GM21723 (cell line): ENCODE results near the gene ZSWIM8.
"Not testable (repeated sequence)": the region's sequence is repeated elsewhere in the genome, so short reads cannot be mapped to it uniquely, and the experiment has no call there.

Source experiments
- ATAC-seq: cut with Tn5 transposase; IDR thresholded peaks from one replicate; pipeline ENCODE4 v1.9.1; 2021; ENCODE audit warnings: mild to moderate bottlenecking, moderate library complexity; ENCODE audit not compliant: unreplicated experiment

The ZSWIM8 gene

DNA sequence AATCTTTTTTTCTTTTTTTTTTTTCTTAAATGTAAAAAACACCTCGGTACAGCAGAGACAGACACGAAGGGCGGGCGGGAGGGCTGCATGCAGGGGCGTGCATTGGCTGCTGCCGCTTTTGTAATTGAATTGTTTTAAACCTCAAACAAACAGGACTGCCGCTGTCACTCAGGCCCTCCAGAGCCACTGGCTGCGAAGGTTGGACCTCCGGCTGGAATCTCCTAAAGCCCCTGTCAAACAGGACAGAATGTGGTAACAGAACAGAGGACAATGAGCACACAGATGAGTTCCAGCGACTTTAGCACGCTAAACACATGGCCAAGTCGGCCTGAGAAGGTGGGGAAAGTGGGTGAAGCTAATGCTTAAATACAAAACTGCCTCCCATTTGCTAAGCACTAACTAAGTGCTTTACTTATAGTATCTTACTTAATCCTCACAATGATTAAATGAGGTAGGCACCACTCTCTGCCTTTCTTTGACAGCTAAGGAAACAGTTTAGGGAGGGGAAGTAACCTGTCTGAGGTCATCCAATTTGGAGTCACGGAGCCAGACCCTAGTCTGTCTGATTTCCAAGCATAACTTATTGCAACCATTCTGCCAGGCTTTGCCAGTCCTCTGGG is 29.0 kb downstream of the ZSWIM8 start:
- ATAC-seq = no peak

DNA sequence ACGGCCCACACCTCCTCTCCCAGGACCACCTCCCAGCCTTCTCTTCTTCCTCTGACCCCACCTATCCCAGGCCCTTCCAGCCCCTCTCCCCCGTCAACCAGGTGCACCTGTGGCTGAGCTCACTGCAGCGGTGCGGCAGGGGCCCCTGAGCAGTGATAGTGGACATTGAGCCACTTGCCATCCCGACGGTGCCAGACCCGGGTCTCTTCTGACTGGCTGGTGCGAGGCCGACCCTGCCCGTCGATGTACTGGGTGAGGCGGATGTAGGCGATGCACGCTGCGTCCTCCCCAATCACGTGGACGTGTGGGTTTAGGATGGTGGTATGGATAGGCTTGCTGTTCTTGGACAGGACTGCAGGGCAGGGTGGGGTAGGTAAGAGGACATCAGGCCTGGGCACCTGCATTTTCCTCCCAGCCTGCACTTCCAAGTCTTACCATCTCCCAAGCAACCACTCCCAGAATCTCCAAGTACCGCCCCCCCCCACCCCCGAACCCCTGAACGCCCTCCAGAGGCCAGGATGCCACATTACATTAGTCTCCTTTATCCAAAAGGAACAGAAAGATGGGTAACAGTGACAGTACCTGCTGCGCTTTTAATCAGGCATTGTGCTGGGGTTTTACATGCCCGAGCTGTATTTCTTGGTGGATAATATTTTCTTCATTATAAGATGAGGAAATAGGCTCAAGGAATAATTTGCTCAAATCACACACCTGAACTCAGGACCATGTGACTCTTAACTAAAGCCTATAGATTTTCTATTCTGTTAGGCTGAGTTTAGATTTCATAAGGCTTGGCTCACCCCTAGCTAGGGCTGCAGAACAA is 29.7 kb downstream of the ZSWIM8 start:
- no peak for ATAC-seq

DNA sequence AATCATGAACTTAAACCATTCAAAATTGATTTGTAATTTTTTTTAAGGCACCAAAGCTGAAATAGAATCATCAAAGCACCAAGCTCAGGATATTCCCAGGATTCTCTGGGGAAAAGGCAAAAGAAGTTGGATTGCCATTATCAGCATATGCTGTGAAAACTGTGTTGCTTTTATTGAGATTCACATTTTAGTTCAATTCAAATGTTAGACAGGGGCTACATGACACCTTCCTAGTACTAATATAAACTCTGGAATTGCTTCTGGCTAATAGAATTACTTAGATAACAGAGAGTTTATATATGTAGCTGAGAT is 30.3 kb downstream of the ZSWIM8 start:
- ATAC-seq = no peak

DNA sequence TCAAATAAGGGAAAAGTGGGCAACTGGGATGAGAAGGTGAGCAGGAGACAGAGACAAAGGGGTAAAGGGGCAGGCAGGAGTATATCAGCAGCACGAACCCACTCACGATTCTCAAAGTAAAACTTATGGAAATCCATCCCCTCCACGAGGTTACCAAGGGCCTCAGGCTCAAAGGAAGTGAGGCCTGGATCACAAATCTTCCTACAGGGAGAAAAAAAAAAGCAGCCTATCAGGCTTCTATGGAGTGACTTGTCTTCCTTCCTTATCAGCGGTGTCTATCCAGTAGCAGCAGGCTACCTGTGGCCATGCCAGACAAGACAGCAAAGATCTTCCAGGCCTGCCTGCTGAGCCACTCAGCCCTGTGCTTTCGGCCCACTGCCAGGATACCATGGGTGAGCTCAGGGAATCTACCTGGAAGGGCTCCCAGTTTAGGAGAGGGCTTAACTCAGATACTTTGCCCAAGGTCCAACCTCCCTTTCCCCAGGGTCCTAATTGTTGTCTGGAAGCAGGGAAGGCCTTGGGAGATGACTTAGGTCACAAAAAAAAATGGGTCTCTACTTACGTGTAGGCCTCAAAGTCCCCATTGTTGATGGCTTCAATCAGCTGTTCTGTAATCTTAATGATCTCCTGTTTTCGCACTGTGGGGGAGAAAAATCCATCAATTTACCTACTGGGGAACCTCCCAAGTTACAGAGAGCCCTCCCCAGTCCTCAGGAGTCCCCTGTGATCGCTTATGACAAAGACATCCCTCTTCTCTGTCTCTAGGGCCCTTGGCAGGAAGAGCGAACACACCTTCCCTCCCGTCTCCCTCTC is 31.7 kb downstream of the ZSWIM8 start:
- ATAC-seq = no peak

DNA sequence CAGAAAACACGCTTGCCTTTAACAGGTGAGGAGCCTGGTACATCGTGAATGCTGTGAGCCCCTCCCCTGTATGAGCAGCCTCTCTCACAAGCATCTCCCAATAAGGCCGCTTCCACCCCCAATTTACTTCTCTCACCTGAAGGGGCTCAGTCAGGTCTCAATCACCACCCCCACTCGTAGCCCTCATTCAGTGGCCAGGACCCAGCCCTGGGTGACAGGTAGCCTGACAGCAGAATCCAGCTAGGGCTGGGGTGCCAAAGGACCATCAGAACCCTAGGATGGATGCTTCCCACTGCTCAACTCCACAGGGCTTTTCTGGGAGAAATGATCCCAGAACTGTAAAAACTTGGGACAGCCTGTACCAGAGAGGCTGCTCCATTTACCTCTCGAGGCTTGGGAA is 32.4 kb downstream of the ZSWIM8 start:
- ATAC-seq = no peak

DNA sequence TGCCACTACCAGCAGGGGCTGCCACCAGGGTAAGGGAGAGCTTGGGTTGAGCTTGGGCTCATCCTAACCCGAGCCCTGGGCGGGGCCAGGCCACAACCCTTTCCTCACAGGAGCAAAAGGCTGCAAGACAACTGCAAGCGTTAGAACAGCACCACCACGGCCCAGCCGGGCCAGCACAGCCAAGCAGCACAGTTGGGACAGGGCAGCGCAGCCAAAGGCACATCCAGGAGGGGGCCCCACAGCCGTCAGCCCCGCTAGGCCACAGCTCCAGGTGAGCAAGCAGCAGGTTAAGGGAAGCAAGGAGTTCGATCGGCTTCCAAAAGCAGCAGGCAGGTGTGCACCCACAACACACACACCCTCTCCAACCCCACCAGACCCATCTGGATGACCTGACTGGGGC is 33.0 kb downstream of the ZSWIM8 start:
- ATAC-seq = no peak

DNA sequence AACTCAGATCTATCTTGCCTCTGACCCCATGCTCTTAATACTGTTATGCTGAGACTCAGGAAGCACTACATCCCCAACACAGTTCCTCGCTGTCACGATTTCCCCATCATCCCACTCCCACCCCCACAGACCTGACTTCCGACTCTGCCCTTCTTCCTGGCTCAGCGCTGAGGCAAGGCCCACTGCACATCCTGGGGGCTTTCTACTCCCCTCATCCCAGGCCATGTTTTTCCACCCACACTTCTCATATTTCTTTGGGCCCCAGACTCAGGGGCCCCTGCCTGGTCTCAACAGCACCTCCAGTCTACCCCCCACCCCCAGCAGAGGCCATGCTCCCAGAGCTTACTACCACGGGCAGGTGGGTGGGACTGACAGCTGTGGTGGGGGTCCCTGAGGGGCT is 33.7 kb downstream of the ZSWIM8 start:
- no peak for ATAC-seq

DNA sequence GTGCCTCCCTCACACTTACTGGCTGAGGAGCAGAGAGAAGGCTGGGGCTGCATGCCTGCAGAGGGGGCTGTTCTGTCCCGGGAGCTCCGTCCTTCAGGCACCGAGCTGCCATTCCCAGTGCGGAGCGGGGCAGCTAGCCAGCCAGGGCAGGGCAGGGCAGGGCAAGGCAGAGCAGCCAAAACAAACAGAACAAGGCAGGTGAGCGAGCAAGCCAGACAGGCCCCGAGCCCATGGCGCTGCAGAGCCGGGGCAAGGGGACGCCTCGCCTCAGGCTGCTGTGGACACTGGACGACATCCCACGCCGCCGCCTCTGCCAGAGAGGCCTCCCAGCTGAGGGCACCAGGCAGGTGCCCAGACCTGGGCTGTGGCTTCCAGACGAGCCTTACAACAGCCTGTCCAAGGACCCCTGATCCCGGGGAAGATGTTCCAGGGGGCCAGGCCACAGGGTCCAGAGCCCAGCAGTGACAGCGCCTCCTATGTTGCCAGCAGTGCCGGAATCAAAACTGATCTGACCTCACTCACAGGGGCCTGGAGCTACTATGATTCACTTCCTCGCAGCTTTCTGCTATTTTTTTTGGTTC is 34.2 kb downstream of the ZSWIM8 start:
- ATAC-seq = no peak

DNA sequence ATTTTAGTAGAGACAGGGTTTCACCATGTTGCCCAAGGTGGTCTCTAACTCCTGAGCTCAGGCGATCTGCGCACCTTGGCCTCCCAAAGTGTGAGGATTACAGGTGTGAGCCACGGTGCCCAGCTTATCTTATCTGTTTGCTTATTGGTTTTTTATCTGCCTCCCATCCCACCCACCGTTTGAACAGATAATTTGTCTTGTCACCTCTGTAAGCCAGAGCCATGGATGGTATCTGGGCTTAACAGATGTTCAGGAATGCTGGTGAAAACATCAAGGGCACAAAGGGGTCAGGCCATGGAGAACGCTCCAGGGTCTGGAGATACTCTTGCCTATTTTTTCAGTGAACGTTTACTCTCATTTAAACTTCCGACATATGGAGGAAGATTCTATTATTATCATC is 38.0 kb downstream of the ZSWIM8 start:
- ATAC-seq = no peak

DNA sequence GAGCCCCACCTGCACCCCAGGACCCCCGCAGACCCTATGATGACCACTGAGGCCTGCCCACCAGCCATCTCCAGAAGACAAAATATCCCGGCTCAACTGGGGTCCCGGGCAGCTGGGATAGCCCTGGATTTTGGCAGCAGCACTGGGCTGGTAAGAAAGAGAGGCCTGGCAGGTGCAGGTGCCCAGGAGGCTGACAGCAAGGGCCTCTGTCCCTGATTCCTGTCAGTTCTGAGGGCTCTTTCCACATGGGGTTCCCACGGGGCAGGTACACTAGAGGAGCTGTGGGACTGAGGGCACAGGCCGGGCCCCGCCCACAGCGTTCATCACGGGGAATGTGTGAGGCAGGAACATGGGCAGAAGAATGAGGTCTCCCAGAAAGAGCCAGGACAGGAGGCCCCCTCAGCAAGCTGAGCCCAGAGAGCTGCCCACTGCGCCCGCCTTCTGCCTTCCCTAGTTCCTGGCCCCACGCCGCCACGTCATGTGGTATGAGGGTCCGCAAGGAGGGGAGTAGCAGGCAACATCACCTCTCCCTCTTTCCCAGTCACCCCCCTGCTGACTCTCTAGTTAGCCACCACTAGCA is 38.8 kb downstream of the ZSWIM8 start:
- no peak for ATAC-seq

DNA sequence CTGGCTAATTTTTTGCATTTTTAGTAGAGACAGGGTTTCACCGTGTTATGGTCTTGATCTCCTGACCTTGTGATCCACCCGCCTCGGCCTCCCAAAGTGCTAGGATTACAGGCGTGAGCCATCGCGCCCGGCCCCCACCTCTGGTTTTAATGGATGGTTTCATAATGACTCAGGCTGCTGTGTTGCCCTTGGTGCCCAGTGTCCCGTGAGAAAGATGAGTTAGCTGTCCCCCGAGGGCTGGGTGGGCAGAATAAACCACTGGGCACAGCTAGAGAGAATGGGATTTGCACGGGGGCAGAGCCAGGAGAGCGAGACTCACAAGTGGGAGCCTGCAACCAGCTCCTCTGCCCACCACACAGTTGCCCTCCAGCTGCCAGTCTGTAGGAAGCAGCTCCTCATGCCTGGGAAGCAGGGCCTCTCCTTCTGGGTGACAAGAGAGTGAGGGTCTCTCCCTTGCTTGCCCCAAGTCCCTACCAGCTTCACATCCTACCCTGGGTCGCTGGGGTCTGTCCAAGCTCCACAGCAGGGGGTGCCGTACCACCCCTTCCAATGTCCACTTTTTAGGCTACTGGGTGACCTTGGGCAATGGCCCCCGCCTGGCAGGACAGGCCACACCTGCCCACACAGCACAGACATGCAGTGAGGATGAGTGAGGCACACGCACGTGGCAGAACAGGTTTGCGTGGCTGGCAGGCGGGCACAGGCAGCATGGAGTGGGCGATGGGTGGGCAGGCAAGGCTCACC is 42.1 kb downstream of the ZSWIM8 start:
- ATAC-seq = no peak

DNA sequence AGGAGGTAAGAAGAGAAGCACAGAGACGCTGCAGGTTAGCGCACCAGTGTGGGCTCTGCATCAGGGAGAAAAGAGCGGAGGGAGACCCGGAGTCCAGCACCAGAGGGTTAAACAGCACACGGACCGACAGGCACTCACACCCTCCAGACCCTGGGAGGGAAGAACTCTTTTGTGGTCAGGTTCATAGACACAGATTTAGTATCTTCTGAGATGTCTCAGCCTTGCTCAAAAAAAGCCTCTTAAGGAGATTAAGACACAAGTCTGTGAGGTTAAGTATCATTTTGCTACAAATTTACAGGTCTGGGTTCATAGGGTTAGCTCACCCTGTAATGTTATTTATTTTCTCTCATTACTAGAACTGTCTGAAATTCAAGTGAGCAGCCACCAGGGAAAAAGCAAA is 42.8 kb downstream of the ZSWIM8 start:
- ATAC-seq = no peak

DNA sequence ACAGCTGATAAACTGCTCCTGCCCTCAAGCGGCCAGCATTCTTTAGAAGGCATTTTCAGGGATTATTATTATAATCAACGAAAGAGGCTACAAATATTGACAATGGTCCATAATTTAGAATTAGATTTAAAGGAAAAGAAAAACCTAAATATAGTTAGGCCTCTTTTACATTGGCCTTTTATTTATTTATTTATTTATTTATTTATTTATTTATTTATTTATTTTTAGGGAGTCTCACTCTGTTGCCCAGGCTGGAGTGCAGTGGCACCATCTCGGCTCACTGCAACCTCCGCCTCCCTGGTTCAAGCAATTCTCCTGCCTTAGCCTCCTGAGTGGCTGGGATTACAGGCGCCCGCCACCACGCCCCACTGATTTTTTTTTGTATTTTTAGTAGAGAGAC is 43.7 kb downstream of the ZSWIM8 start:
- ATAC-seq = not testable (repeated sequence)

DNA sequence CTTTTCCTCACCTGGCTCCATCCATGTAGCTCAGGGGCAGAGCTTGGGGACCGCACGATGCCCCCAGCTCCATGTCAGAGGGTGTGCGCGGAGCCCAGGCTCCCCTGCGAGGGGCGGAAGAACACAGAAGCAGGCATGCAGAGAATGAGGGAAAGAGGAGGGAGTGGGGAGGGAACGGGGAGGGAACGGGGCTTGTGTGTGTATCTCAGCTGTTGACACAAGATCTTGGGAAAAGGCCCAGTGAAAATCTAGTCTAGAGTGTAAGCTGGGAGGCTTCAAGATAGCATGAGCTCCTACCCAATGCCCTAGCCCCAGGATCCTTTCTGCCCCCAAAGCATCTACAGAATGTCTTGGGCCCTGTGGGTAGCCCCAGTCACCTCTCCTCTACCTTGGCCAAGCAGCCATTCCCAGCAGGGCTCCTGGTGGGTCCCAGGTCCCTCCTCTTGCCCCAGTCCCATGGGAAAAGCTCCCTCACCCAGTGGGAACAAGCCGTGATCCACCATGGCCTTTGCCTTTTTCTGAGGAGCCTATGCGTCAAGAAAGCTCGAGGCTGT is 51.1 kb downstream of the ZSWIM8 start:
- no peak for ATAC-seq

DNA sequence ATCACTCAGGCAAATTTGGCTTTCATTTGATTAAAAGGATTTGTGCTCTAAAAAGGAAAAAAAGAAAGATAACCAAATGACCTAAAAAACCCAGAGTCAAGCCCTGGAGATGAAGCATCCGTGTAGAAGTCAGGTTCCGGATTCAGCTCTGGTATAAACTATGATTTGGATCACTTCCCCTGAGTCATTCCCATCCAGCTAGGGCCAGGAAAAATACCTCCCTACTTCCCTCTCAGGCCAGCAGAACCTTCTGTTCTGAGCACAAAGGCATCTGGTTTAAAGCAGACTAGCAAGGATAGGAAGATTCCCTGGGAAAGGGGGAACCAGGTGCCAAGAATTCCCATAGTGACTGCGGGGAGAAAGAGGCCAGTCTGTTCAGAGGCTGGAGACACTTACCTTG is 51.7 kb downstream of the ZSWIM8 start:
- ATAC-seq = no peak

DNA sequence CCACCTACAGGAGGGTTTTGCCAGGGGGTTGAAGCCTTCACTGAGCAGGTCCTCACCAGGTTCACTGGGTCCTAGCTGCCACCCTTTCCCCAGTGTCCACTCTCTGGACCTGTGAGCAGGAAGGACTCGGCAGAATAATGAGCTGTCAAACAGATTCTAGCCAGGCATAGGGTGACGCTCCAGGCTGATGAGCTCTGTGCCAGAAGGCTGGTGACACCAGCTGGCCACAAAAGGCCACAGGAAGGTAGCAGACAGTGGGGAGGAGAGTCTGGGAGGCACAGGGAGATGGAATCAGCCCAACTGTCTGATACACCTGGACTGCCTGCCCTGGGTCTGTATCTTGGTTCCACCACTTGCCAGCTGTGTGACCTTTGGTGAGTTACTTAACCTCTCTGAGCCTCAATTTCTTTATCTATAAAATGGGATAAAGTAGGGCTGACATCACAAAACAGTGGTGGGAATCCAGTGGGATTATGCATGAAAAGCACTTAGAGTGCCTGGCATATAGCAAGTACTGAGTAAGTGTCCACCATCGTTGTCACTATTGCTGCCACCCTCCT is 52.7 kb downstream of the ZSWIM8 start:
- ATAC-seq = no peak

DNA sequence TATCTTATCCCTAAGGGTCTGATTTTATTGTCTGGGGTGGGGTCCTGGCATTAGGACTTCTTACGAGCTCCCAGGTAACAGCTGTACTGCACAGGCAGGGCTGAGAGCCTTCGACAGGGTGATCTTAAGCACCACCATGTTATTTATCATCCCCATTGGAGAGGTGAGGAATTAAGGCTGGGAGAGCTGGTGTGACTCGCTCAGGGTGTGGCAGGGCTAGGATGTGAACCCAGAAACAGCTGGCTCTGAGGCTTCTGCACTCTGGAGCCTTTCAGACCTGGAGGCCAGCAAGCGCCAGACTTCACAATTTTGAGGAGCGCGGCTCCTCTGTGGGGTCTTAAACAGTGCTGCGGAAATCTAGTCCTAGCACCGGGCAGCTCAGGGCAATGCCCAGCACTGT is 53.4 kb downstream of the ZSWIM8 start:
- ATAC-seq = no peak

DNA sequence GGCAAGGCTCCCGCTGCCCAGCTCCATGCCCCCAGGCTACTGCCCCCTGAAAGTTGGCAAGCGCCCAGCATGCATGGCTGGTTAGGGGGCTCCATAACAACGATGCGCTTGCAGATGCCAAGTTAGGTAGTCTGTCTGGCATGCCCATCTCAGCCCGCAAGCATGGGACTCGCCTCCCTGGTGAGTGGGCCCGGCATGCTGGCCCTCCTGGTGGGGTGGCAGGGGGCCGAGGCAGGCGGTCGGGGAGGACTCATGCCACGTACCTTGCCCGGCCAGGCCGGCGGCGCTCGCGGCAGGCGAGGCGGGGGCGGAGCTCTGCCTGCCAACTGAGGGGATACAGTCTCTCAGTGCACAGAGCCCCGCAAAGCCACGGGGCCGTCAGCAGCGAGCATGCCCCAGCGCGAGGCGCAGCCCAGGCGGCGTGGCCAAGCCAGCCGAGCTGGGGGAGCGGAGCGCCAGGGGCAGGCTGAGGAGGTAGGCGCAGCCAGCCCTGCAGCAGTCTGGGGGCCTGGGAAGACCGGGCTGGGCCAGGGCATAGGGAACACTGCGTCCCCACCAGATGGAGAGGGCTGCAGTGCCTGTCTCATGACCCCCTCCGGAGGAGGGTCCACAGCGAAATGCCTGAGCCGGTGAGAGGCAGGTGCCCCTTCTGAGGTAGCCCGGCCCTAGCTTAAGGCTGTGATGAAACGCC is 54.0 kb downstream of the ZSWIM8 start:
- ATAC-seq = no peak

DNA sequence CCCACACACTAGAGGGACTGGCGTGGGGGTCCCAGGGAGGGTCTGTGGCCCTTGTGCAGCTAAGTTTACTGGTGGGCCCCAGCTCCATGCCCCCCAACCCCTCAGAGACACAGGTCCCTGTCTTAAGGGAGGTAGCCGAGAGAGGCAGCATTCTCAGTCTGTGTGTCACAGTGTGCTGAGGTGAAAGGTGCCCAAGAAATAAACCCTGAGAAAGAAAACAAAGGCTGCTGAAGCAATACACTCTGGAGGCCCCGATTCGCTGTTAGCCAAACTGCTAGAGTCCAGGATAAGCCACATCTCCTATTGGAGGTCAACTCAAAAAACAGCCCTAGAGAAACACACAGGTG is 54.6 kb downstream of the ZSWIM8 start:
- ATAC-seq = no peak
